DMS153 (cell line): Measurements from ENCODE around the gene ECM1.
A peak's percentile ranks its signal among the peaks of the same experiment; 100 is the strongest.

ENCODE experiments used
- DNase-seq: peaks from one replicate; lab custom pipeline; 2025; lab: John Stamatoyannopoulos, UW

Gene ECM1

GRCh38 chr1:150545486-150546032, 37.6 kb downstream of the ECM1 start:
- no peak for DNase-seq

- no peak for DNase-seq
Measured at GRCh38 chr1:150546294-150546937, 38.5 kb downstream of the ECM1 start.

- no peak for DNase-seq
Measured at GRCh38 chr1:150548324-150548631, 40.4 kb downstream of the ECM1 start.

- peak; percentile 64 for DNase-seq
Measured at GRCh38 chr1:150548632-150549495, 41.0 kb downstream of the ECM1 start, which contains the start of gene ADAMTSL4. TSS of gene ADAMTSL4 (plus strand) at chr1:150549408. CDS start at chr1:150552289, 2,881 bp downstream.

GRCh38 chr1:150549496-150550221, 41.8 kb downstream of the ECM1 start:
- no peak for DNase-seq

GRCh38 chr1:150550222-150551050, 42.5 kb downstream of the ECM1 start:
- DNase-seq = no peak

GRCh38 chr1:150551051-150551783, 43.3 kb downstream of the ECM1 start:
- no peak for DNase-seq

- DNase-seq = no peak
Measured at GRCh38 chr1:150551784-150552127, 43.8 kb downstream of the ECM1 start.

GRCh38 chr1:150552128-150552910, 44.4 kb downstream of the ECM1 start:
- DNase-seq = no peak

- no peak for DNase-seq
Measured at GRCh38 chr1:150552911-150553289, 45.0 kb downstream of the ECM1 start.

- no peak for DNase-seq
Measured at GRCh38 chr1:150553392-150554085, 45.6 kb downstream of the ECM1 start.

GRCh38 chr1:150554086-150554452, 46.2 kb downstream of the ECM1 start:
- no peak for DNase-seq

- DNase-seq = no peak
Measured at GRCh38 chr1:150555198-150555970, 47.5 kb downstream of the ECM1 start.

- DNase-seq = no peak
Measured at GRCh38 chr1:150555971-150556865, 48.3 kb downstream of the ECM1 start.

- no peak for DNase-seq
Measured at GRCh38 chr1:150557065-150557600, 49.2 kb downstream of the ECM1 start.

GRCh38 chr1:150557813-150558212, 49.9 kb downstream of the ECM1 start:
- no peak for DNase-seq

- DNase-seq = no peak
Measured at GRCh38 chr1:150558303-150558704, 50.4 kb downstream of the ECM1 start.
